NCI-H510A (cell line): Measurements from ENCODE around the gene NR6A1.

Experiments used
- DNase-seq: peaks from one replicate; lab custom pipeline; 2025; lab: John Stamatoyannopoulos, UW

NR6A1 gene

GRCh38 chr9:124771021-124771866 is at the start of gene NR6A1:
TSS of gene NR6A1 (minus strand) at chr9:124771311.
- peak; percentile 91 for DNase-seq

- DNase-seq: no peak
These were observed 47.5 kb upstream of the NR6A1 start for GRCh38 chr9:124818431-124819281.

- DNase-seq: no peak
These were observed 44.5 kb upstream of the NR6A1 start for GRCh38 chr9:124815601-124816000.

- no peak for DNase-seq
These were observed 43.0 kb upstream of the NR6A1 start for GRCh38 chr9:124814164-124814535.

GRCh38 chr9:124813501-124814163 is 42.5 kb upstream of the NR6A1 start:
- no peak for DNase-seq

GRCh38 chr9:124813041-124813440 is 41.9 kb upstream of the NR6A1 start:
- no peak for DNase-seq

- no peak for DNase-seq
These were observed 41.3 kb upstream of the NR6A1 start for GRCh38 chr9:124812441-124812876.

- no peak for DNase-seq
These were observed 39.7 kb upstream of the NR6A1 start for GRCh38 chr9:124810663-124811355.

- no peak for DNase-seq
These were observed 38.8 kb upstream of the NR6A1 start for GRCh38 chr9:124809741-124810500.

- no peak for DNase-seq
These were observed 38.1 kb upstream of the NR6A1 start for GRCh38 chr9:124809211-124809610.

- DNase-seq: no peak
These were observed 37.3 kb upstream of the NR6A1 start for GRCh38 chr9:124808246-124808956.

GRCh38 chr9:124805186-124805585 is 34.1 kb upstream of the NR6A1 start:
- no peak for DNase-seq

GRCh38 chr9:124803911-124804310 is 32.8 kb upstream of the NR6A1 start:
- no peak for DNase-seq

- no peak for DNase-seq
These were observed 31.3 kb upstream of the NR6A1 start for GRCh38 chr9:124802426-124802825.

GRCh38 chr9:124801356-124801755 is 30.2 kb upstream of the NR6A1 start:
- DNase-seq: no peak

- DNase-seq: no peak
These were observed 29.5 kb upstream of the NR6A1 start for GRCh38 chr9:124800306-124801259.

GRCh38 chr9:124799274-124800006 is 28.3 kb upstream of the NR6A1 start:
- no peak for DNase-seq

- no peak for DNase-seq
These were observed 26.4 kb upstream of the NR6A1 start for GRCh38 chr9:124797343-124798103.
